Activated B cell treated with CpG ODN at 0.5 μM for 24 hours (primary cell): ENCODE measurements around the gene ADGRA3. TPM values are rescaled to one million over a fixed set of nuclear protein-coding genes. Genes with fewer than 3 reads are reported as not detected.

Experiments used
- ATAC-seq: fragments of 200-7000 bp; cut with Tn5 transposase; one replicate; pipeline ENCODE4 v1.10.0; 2021; ENCODE audit warnings: low read depth, mild to moderate bottlenecking, moderate library complexity
- CTCF ChIA-PET: fragments of 350-600 bp; sonication (Branson Sonifier 250); formaldehyde crosslinking; loops from one replicate; lab custom pipeline; 2021; ENCODE audit warnings: antibody characterized with exemption; lab: Charles Lee
- POLR2A ChIA-PET: fragments of 350-600 bp; sonication (Branson Sonifier 250); formaldehyde crosslinking; loops from one replicate; lab custom pipeline; 2021; ENCODE audit warnings: antibody characterized with exemption; lab: Charles Lee
- DNase-seq: peaks from one replicate; pipeline ENCODE4 v3.0.0; 2022
- H3K27ac Mint-ChIP-seq: one replicate; pipeline ENCODE4 v1.8.0; 2020; ENCODE audit warnings: mixed read lengths
- H3K27me3 Mint-ChIP-seq: one replicate; pipeline ENCODE4 v1.8.0; 2021; ENCODE audit warnings: mixed read lengths
- H3K36me3 Mint-ChIP-seq: one replicate; pipeline ENCODE4 v1.8.0; 2021; ENCODE audit warnings: low read depth, mixed read lengths
- H3K4me1 Mint-ChIP-seq: one replicate; pipeline ENCODE4 v1.8.0; 2021; ENCODE audit warnings: mixed read lengths
- H3K4me3 Mint-ChIP-seq: one replicate; pipeline ENCODE4 v1.8.0; 2020; ENCODE audit warnings: mild to moderate bottlenecking, mixed read lengths
- H3K9me3 Mint-ChIP-seq: one replicate; pipeline ENCODE4 v1.8.0; 2020; ENCODE audit warnings: mixed read lengths
- intact Hi-C: fragments of 100-400 bp; cut with micrococcal nuclease; formaldehyde crosslinking; loops from one replicate; pipeline ENCODE4 v1.15.1; 2024
- total RNA-seq: library from RNA; stranded (reverse); gene quantifications from 2 replicates; pipeline ENCODE4 v1.2.3, GENCODE V29; 2022
- TF ChIP-seq, protein P1 (sequence below): fragments of 200-600 bp; IDR thresholded peaks from one replicate; pipeline ENCODE4 v1.8.0; 2022; ENCODE audit warnings: antibody characterized with exemption, mild to moderate bottlenecking

The ADGRA3 gene
- total RNA-seq, 1 donor from 2014 or later: not detected

DNA sequence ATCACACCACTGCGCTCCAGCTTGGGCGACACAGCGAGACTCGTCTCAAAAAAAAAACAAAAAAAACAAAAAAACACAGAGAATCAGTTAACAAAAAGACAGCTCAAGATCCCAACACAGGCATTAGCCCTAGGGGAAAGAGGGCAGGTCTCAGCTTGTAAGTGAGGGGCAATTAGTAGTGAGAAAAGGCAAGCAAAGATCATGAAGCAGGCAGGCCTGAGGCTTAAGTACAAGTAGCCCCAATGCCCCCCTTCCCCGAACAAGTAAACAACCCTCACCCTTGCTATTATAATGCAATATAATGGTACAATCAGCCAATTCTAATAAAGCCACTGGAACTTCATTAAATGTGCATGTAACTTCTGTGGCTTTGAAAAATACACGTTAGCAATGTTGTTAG lies 17.0 kb downstream of the ADGRA3 start:
- POLR2A ChIA-PET: no interaction called here
- Mint-ChIP-seq H3K4me3 (no peak overlapping the region), H3K27me3 (no peaks in the 10 kb centered on the region), H3K36me3 (no peaks in the 10 kb centered on the region), H3K27ac (no peak overlapping the region), H3K9me3 (no peaks in the 10 kb centered on the region), H3K4me1 (no peaks in the 10 kb centered on the region)
- intact Hi-C loops: no loop called here
- TF ChIP-seq, protein P1, sequence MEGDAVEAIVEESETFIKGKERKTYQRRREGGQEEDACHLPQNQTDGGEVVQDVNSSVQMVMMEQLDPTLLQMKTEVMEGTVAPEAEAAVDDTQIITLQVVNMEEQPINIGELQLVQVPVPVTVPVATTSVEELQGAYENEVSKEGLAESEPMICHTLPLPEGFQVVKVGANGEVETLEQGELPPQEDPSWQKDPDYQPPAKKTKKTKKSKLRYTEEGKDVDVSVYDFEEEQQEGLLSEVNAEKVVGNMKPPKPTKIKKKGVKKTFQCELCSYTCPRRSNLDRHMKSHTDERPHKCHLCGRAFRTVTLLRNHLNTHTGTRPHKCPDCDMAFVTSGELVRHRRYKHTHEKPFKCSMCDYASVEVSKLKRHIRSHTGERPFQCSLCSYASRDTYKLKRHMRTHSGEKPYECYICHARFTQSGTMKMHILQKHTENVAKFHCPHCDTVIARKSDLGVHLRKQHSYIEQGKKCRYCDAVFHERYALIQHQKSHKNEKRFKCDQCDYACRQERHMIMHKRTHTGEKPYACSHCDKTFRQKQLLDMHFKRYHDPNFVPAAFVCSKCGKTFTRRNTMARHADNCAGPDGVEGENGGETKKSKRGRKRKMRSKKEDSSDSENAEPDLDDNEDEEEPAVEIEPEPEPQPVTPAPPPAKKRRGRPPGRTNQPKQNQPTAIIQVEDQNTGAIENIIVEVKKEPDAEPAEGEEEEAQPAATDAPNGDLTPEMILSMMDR: no peak
- ATAC-seq (no peak), DNase-seq (no peak)
- CTCF ChIA-PET: no interaction called here

DNA sequence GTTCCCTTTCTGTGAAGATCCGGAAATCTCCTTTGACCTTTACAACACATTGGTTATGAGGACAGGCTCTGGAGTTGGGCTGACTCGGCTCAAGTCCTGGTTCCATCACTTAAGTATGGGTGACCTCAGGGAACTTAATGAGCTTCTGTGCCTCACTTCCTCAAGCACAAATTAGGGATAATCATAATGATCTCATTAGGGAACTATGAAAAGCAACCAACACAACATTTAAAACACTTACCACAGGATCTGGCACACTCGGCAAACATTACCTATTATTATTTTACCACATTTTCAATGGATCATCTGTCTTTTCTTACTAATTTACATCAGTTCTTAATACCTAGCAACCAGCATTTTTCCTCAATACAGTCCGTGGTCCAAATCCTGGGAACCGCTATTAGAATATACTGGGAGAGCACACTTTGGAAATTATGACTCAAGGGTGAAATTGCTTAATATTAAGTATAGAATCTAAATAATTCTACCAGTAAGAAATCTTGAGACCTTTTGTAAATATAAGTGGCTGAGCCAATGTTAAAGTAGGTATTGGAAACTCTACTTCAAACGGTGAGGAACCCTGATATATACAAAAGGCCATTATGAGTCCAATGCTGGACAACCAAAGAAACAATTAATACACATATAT lies 19.6 kb downstream of the ADGRA3 start:
- DNase-seq (no peak), ATAC-seq (no peak)
- POLR2A ChIA-PET: no interaction called here
- Mint-ChIP-seq H3K9me3 (no peaks in the 10 kb centered on the region), H3K36me3 (no peaks in the 10 kb centered on the region), H3K4me3 (no peak overlapping the region), H3K4me1 (no peaks in the 10 kb centered on the region), H3K27ac (no peak overlapping the region), H3K27me3 (no peaks in the 10 kb centered on the region)
- CTCF ChIA-PET: no interaction called here
- intact Hi-C loops: no loop called here
- TF ChIP-seq, protein P1: no peak

DNA sequence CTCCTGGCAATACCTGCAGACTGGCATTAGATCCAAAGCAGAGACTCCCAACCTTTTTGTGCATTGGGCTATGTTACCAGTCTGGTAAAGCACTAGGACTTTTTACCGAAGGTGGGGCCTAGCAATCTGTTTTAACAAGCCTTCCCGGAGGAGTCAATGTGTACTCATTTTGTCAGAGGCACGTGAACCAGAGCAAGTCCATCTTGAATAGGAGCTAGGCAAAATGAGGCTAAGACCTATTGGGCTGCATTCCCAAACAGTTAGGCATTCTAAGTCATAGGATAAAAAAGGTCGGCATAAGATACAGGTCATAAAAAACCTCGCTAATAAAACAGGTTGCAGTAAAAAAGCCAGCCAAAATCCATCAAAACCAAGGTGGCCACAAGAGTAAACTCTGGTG lies 22.3 kb downstream of the ADGRA3 start:
- TF ChIP-seq, protein P1: no peak
- ATAC-seq: no peak
- ChIA-PET POLR2A (no interaction called here), CTCF (no interaction called here)
- no peaks in the 10 kb centered on the region for H3K36me3 Mint-ChIP-seq
- H3K4me3 Mint-ChIP-seq: no peak overlapping the region
- H3K27ac Mint-ChIP-seq: no peak overlapping the region
- no peaks in the 10 kb centered on the region for H3K4me1 Mint-ChIP-seq
- peaks cover 3% of the 10 kb centered on the region for H3K9me3 Mint-ChIP-seq
- H3K27me3 Mint-ChIP-seq: no peaks in the 10 kb centered on the region
- intact Hi-C loops: no loop called here
- DNase-seq: no peak

DNA sequence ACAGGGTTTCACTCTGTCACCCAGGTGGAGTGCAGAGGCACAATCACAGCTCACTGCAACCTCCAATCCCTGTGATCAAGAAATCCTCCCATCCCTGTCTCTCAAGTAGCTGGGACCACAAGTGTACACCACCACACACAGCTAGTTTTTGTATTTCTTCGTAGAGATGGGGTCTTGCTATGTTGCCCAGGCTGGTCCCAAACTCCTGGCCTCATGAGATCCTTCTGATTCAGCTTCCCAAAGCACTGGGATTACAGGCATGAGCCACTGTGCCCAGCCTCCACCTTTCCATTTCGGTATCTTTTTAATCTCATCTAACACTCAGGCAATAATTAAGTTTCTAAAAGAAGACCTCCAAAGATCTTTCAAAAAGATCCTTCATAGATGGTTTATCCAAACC lies 22.9 kb downstream of the ADGRA3 start:
- H3K27ac Mint-ChIP-seq: no peak overlapping the region
- TF ChIP-seq, protein P1: no peak
- intact Hi-C loops: no loop called here
- H3K4me1 Mint-ChIP-seq: no peaks in the 10 kb centered on the region
- no peak for ATAC-seq
- DNase-seq: no peak
- POLR2A ChIA-PET: no interaction called here
- H3K27me3 Mint-ChIP-seq: no peaks in the 10 kb centered on the region
- no peak overlapping the region for H3K4me3 Mint-ChIP-seq
- CTCF ChIA-PET: no interaction called here
- H3K9me3 Mint-ChIP-seq: peaks cover 3% of the 10 kb centered on the region
- H3K36me3 Mint-ChIP-seq: no peaks in the 10 kb centered on the region

DNA sequence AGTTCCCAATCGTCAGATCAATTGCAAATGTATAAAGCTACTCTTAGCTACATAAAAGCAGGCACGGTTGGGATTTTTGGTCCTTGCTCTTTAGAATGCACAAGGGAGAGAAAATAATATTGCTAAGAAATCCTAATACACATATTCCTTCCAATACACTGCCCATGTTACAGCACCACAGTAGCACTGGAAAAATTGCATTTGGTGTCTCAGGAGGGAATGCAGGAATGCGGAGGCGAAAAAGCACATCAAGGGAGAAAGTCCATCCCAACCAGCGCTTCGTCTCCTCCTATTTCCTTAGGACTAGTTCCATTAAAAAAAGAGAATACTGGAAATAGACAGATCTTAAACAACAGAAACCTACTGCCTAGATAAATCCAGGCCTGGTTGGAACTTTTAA lies 23.9 kb downstream of the ADGRA3 start:
- DNase-seq: no peak
- Mint-ChIP-seq H3K27me3 (no peaks in the 10 kb centered on the region), H3K4me1 (no peaks in the 10 kb centered on the region), H3K36me3 (no peaks in the 10 kb centered on the region), H3K4me3 (no peak overlapping the region), H3K27ac (no peak overlapping the region), H3K9me3 (peaks cover 3% of the 10 kb centered on the region)
- CTCF ChIA-PET: no interaction called here
- TF ChIP-seq, protein P1: no peak
- intact Hi-C loops: no loop called here
- no peak for ATAC-seq
- POLR2A ChIA-PET: no interaction called here
